GM18520 (cell line): Measurements from ENCODE around the gene MAP4K3.

Source experiments
- ATAC-seq: cut with Tn5 transposase; IDR thresholded peaks from one replicate; pipeline ENCODE4 v1.9.1; 2021; ENCODE audit not compliant: unreplicated experiment

Gene MAP4K3

DNA sequence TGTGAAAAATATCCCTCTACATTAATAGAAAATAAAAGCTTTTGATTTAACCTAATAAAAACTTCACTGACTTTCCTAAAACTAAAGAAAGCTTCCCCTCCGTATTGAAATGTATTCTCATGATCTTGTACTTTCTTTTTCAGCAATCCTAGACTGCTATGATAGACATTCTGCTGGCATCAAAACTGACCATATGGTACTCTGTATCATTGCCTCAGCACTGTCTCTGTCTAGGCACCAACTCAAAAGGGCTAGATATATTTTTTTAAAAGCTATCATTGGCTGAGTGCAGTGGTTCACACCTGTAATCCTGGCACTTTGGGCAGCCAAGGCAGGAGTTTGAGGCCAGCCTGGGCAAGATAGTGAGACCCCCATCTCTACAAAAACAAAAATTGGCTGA lies 226.2 kb downstream of the MAP4K3 start:
- no peak for ATAC-seq

GRCh38 chr2:39203382-39203781 lies 233.7 kb downstream of the MAP4K3 start:
- ATAC-seq, result no peak

- no peak for ATAC-seq
Observed at GRCh38 chr2:39202639-39203369, 234.3 kb downstream of the MAP4K3 start.
